A549 (cell line): ENCODE results near the gene RAPGEF4. TPM values are rescaled to one million over a fixed set of nuclear protein-coding genes. Genes with fewer than 3 reads are reported as not detected.

Experiments used
- ATAC-seq, 2 experiments: fragments of 200-7000 bp in 1 of 2; fragments of >200 bp in 1 of 2; cut with Nextera tagmentation in 1 of 2; cut with Tn5 transposase in 1 of 2; 3 replicates each; pipeline versions ENCODE4 v1.8.0 to v1.9.1; 2018 to 2020; ENCODE audit warnings: mild to moderate bottlenecking in 1 of 2, moderate library complexity in 1 of 2
- CTCF ChIA-PET: fragments of 300-600 bp; sonication (Branson Sonifier 250); formaldehyde crosslinking; extraction: SDS; loops from one replicate; lab custom pipeline; 2021; ENCODE audit warnings: antibody characterized with exemption, inconsistent platforms; lab: Yijun Ruan, JAX
- POLR2A ChIA-PET: fragments of 350-600 bp; formaldehyde crosslinking; extraction: SDS; loops from one replicate; lab custom pipeline; 2021; ENCODE audit warnings: antibody characterized with exemption, inconsistent platforms; lab: Yijun Ruan, JAX
- DNase-seq, 2 experiments: peaks; one replicate each; pipeline versions ENCODE4 v3.0.0 to v3.0.0-alpha.2; 2011 to 2016; ENCODE audit warnings: low read depth in 1 of 2, low spot score in 1 of 2
- FAIRE-seq: peaks from 2 replicates; lab custom pipeline; 2011; peaks lifted over from hg19 to GRCh38; lab: Jason Lieb, UNC
- H3K27ac ChIP-seq, 2 experiments: fragments of >200 bp; sonication (Bioruptor Twin); formaldehyde crosslinking; 3 replicates each; pipeline ENCODE4 v1.5.1; 2016 to 2017
- H3K4me1 ChIP-seq: fragments of >200 bp; sonication (Bioruptor Twin); formaldehyde crosslinking; 3 replicates; pipeline ENCODE4 v1.6.1; 2016
- H3K4me2 ChIP-seq: fragments of >200 bp; sonication (Bioruptor Twin); formaldehyde crosslinking; 3 replicates; pipeline ENCODE4 v1.6.1; 2016
- H3K4me3 ChIP-seq: fragments of >200 bp; sonication (Bioruptor Twin); formaldehyde crosslinking; 3 replicates; pipeline ENCODE4 v1.5.1; 2016
- H3K9me3 ChIP-seq: fragments of >200 bp; sonication (Bioruptor Twin); formaldehyde crosslinking; 3 replicates; pipeline ENCODE4 v1.6.1; 2016
- CBX8 ChIP-seq: fragments of 200-600 bp; sonication (generic); IDR thresholded peaks from 2 replicates; pipeline ENCODE4 v1.6.1; 2016
- CTCF ChIP-seq: fragments of >200 bp; sonication (Bioruptor Twin); formaldehyde crosslinking; IDR thresholded peaks from 3 replicates; pipeline ENCODE4 v1.5.1; 2016
- EHMT2 ChIP-seq: fragments of 200-600 bp; sonication (generic); IDR thresholded peaks from 2 replicates; pipeline ENCODE4 v1.6.1; 2016; ENCODE audit warnings: antibody characterized with exemption, low read depth, mild to moderate bottlenecking, moderate library complexity
- ELK1 ChIP-seq: fragments of 150-350 bp; IDR thresholded peaks from 2 replicates; pipeline ENCODE4 v1.6.1; 2014; ENCODE audit warnings: low read depth, mild to moderate bottlenecking, low read length
- EP300 ChIP-seq, 2 experiments: fragments of >200 bp; sonication (Bioruptor Twin); formaldehyde crosslinking; IDR thresholded peaks; 2 replicates in 1 of 2; 3 replicates in 1 of 2; pipeline ENCODE4 v1.6.1; 2016 to 2017
- ESRRA ChIP-seq: fragments of 150-350 bp; IDR thresholded peaks from 2 replicates; pipeline ENCODE4 v1.6.1; 2014; ENCODE audit warnings: mild to moderate bottlenecking, low read length, borderline replicate concordance
- FOSL2 ChIP-seq, 2 experiments: fragments of 450-650 bp in 1 of 2; fragments of >200 bp in 1 of 2; sonication (Bioruptor Twin) in 1 of 2; formaldehyde crosslinking; IDR thresholded peaks; 2 replicates each; pipeline versions ENCODE4 v1.5.0 to v1.6.1; 2016 to 2020; ENCODE audit warnings: mild to moderate bottlenecking in 1 of 2, moderate library complexity in 1 of 2
- HES2 ChIP-seq: fragments of >200 bp; sonication (Bioruptor Twin); formaldehyde crosslinking; IDR thresholded peaks from 2 replicates; pipeline ENCODE4 v1.6.1; 2016
- HOXB5 ChIP-seq: fragments of 250-450 bp; sonication (Bioruptor Pico); IDR thresholded peaks from 2 replicates; pipeline ENCODE4 v1.5.0; 2020; ENCODE audit warnings: mild to moderate bottlenecking, moderate library complexity
- JUN ChIP-seq, 2 experiments: fragments of >200 bp; sonication (Bioruptor Twin); formaldehyde crosslinking; IDR thresholded peaks; 2 replicates in 1 of 2; 3 replicates in 1 of 2; pipeline ENCODE4 v1.6.1; 2016 to 2017
- KDM1A ChIP-seq: fragments of 200-600 bp; sonication (generic); IDR thresholded peaks from 2 replicates; pipeline ENCODE4 v1.6.1; 2016; ENCODE audit warnings: low read depth, mild to moderate bottlenecking
- KDM5A ChIP-seq: fragments of 200-600 bp; sonication (generic); IDR thresholded peaks from 2 replicates; pipeline ENCODE4 v1.6.1; 2016; ENCODE audit warnings: antibody characterized with exemption, mild to moderate bottlenecking
- MAZ ChIP-seq: fragments of 150-350 bp; IDR thresholded peaks from 2 replicates; pipeline ENCODE4 v1.6.1; 2014; ENCODE audit warnings: antibody characterized with exemption, low read depth, low read length, borderline replicate concordance
- MYC ChIP-seq: IDR thresholded peaks from 2 replicates; pipeline ENCODE4 v1.6.1; 2012; ENCODE audit warnings: mild to moderate bottlenecking, inconsistent platforms, low read length, improper control_type of control experiment, borderline replicate concordance
- NFE2L2 ChIP-seq: fragments of 150-350 bp; conservative IDR thresholded peaks from 2 replicates; pipeline ENCODE4 v1.6.1; 2014; ENCODE audit warnings: low read length
- PBX3 ChIP-seq: IDR thresholded peaks from 2 replicates; pipeline ENCODE4 v1.6.1; 2012
- PHF8 ChIP-seq: fragments of 200-600 bp; sonication (generic); IDR thresholded peaks from 2 replicates; pipeline ENCODE4 v1.6.1; 2016; ENCODE audit warnings: low read depth, mild to moderate bottlenecking, antibody characterized with exemption, moderate library complexity, borderline replicate concordance
- POLR2AphosphoS2 ChIP-seq: conservative IDR thresholded peaks from 2 replicates; pipeline ENCODE4 v1.6.1; 2012; ENCODE audit warnings: low read length, improper control_type of control experiment, inconsistent platforms
- RAD21 ChIP-seq, 2 experiments: fragments of >200 bp in 1 of 2; sonication (Bioruptor Twin) in 1 of 2; formaldehyde crosslinking in 1 of 2; IDR thresholded peaks in 1 of 2; conservative IDR thresholded peaks in 1 of 2; 2 replicates in 1 of 2; 3 replicates in 1 of 2; pipeline ENCODE4 v1.6.1; 2012 to 2018; ENCODE audit warnings: inconsistent platforms in 1 of 2
- RFX5 ChIP-seq: fragments of 450-650 bp; IDR thresholded peaks from 2 replicates; pipeline ENCODE4 v1.7.1; 2014; ENCODE audit warnings: antibody characterized with exemption, mild to moderate bottlenecking, moderate library complexity
- TFCP2L1 ChIP-seq: fragments of 250-450 bp; sonication (Bioruptor Pico); IDR thresholded peaks from 2 replicates; pipeline ENCODE4 v1.5.0; 2021; ENCODE audit warnings: mild to moderate bottlenecking
- USF2 ChIP-seq: fragments of 450-650 bp; IDR thresholded peaks from 2 replicates; pipeline ENCODE4 v1.6.1; 2014; ENCODE audit warnings: antibody characterized with exemption
- ZNF302 ChIP-seq: fragments of 250-450 bp; sonication (Bioruptor Pico); IDR thresholded peaks from 2 replicates; pipeline ENCODE4 v1.9.0; 2021; ENCODE audit warnings: inconsistent platforms, mild to moderate bottlenecking, moderate library complexity
- ZSCAN20 ChIP-seq: fragments of 250-450 bp; sonication (Bioruptor Pico); IDR thresholded peaks from 2 replicates; pipeline ENCODE4 v1.8.0; 2022; ENCODE audit warnings: mild to moderate bottlenecking, moderate library complexity
- WGBS: methylation state at CpG from one replicate; pipeline ENCODE4 v1.1.6; 2017; ENCODE audit errors: missing lambda C conversion rate; 5-methylcytosine and 5-hydroxymethylcytosine counted together
- polyA plus RNA-seq, 4 experiments: library from polyadenylated mRNA; depleted of rRNA in 3 of 4; stranded (reverse); fragments of >200 nt; fragmentation: RNase III in 1 of 4; extraction: RNeasy Plus Mini Kit Qiagen cat#74134 plus additional on column Dnase treatment in 1 of 4; gene quantifications; 2 replicates in 3 of 4; 3 replicates in 1 of 4; pipeline ENCODE4 v1.2.3, GENCODE V29; 2011 to 2017

Gene RAPGEF4
- polyA plus RNA-seq, 2 of the 4 experiments (the other 2 are of a cell fraction) = 0.18 to 1.1 TPM

GRCh38 chr2:172712251-172712650, 23.4 kb upstream of the RAPGEF4 start (continued):
- TF ChIP-seq MAZ = no peak
- TF ChIP-seq ZNF302 (CRISPR knock-in tag) = no peak
- TF ChIP-seq, all 56 proteins: peak for 0

- H3K27ac ChIP-seq = no peak overlapping the region
- FAIRE-seq = no peak
- ATAC-seq = 0 out of 6 replicates have a peak, but pooled peaks of 1 of the 2 experiments have one; percentile 20
- WGBS = 58% methylated on average over 8 of the region's 16 CpGs
- DNase-seq = no peak
- H3K4me1 ChIP-seq = 0 out of 3 replicates have a peak, but pooled peaks cover 4% of the 10 kb centered on the region
- no peaks in the 10 kb centered on the region for H3K9me3 ChIP-seq
- H3K4me2 ChIP-seq = no peak overlapping the region
- no peak overlapping the region for H3K4me3 ChIP-seq
- ChIA-PET CTCF (interaction anchor here (0.6 to 7.9 kb wide), 4 partner anchors 122 to 792 kb away, joined by 3 to 217 read pairs (median 3); no protein-coding TSS in a partner anchor), POLR2A (no interaction called here)
- no peak for TF ChIP-seq HOXB5
- TF ChIP-seq ZNF302 (CRISPR knock-in tag) = no peak
- no peak for TF ChIP-seq EHMT2
- TF ChIP-seq CTCF = no peak
- TF ChIP-seq RAD21 (conservative IDR thresholded peaks at IDR 0.05 in 1 of 2, IDR thresholded peaks at IDR 0.05 in 1 of 2) = no peak
- TF ChIP-seq ESRRA = no peak
- no peak for TF ChIP-seq HES2
- no peak for TF ChIP-seq TFCP2L1 (CRISPR knock-in tag)
- TF ChIP-seq PHF8 = no peak
- no peak for TF ChIP-seq POLR2AphosphoS2
- no peak for TF ChIP-seq CBX8
- no peak for TF ChIP-seq JUN (IDR thresholded peaks at IDR 0.05)
- TF ChIP-seq NFE2L2 = no peak
- no peak for TF ChIP-seq PBX3
Observed at GRCh38 chr2:172713365-172713875, 22.2 kb upstream of the RAPGEF4 start.

GRCh38 chr2:172722481-172722880, 13.2 kb upstream of the RAPGEF4 start:
- no peak overlapping the region for H3K4me2 ChIP-seq
- peaks cover 13% of the 10 kb centered on the region for H3K4me1 ChIP-seq
- H3K9me3 ChIP-seq = no peaks in the 10 kb centered on the region
- no peak overlapping the region for H3K4me3 ChIP-seq
- no peak for TF ChIP-seq EP300 (IDR thresholded peaks at IDR 0.05)
- no peak for TF ChIP-seq FOSL2 (IDR thresholded peaks at IDR 0.05)
- TF ChIP-seq FOSL2 (CRISPR knock-in tag; IDR thresholded peaks at IDR 0.05) = no peak
- no peak for TF ChIP-seq RFX5
- no peak for TF ChIP-seq KDM1A
- no peak for TF ChIP-seq KDM5A
- no peak for TF ChIP-seq USF2
- no peak for TF ChIP-seq ELK1
- no peak for TF ChIP-seq ZSCAN20
- TF ChIP-seq NFE2L2 = no peak
- TF ChIP-seq MYC = no peak
- ChIA-PET CTCF (interaction anchor here (1.0 to 2.6 kb wide), 3 partner anchors 12 to 128 kb away, joined by 3 to 12 read pairs (median 4); no protein-coding TSS in a partner anchor), POLR2A (no interaction called here)
- ATAC-seq = no peak
- 67% methylated on average over 2 of the region's 2 CpGs for WGBS
- FAIRE-seq = no peak
- H3K27ac ChIP-seq = no peak overlapping the region
- no peak for DNase-seq
